ENCODE data around the gene CDH4. TPM values are rescaled to one million over a fixed set of nuclear protein-coding genes. Genes with fewer than 3 reads are reported as not detected.

The CDH4 gene
- total and polyA plus RNA-seq, 2 of the 8 experiments (the other 6 are each of a cell fraction or from before 2014, with no cell fraction given), result 4.3 to 7.9 TPM

- Histone ChIP-seq H3K36me3 (ENCODE audit: control insufficient read depth in 2 of 4, insufficient read depth in 4 of 4, low read length in 3 of 4) (no peaks in the 10 kb centered on the region), H3K4me1 (replicated peaks in 1 of 4; ENCODE audit: control insufficient read depth in 3 of 4, insufficient read depth in 4 of 4, low read length in 3 of 4) (peaks cover 0 to 7% (median 0%) of the 10 kb centered on the region in 4 experiments; a peak in 3 of 7 replicates), H4K5ac (ENCODE audit: insufficient read length, low read depth, low read length) (no peak overlapping the region), H3K14ac (ENCODE audit: insufficient read length) (no peak overlapping the region), H3K27me3 (replicated peaks in 1 of 4; ENCODE audit: control insufficient read depth in 3 of 4, extremely low read depth in 1 of 4, insufficient read depth in 3 of 4, low read length in 3 of 4) (no peaks in the 10 kb centered on the region), H4K91ac (replicated peaks; ENCODE audit: insufficient read length, low read length) (no peak overlapping the region), H2BK15ac (ENCODE audit: low read length) (no peak overlapping the region), H3K27ac (ENCODE audit: low read depth, low read length) (no peak overlapping the region), H3K23ac (ENCODE audit: insufficient read length) (no peak overlapping the region), H3K23me2 (ENCODE audit: low read depth, low read length) (no peaks in the 10 kb centered on the region), H3K4me3 (ENCODE audit: extremely low read depth in 1 of 4, insufficient read depth in 2 of 4, low read depth in 3 of 4, low read length in 4 of 4) (no peak overlapping the region), H2BK20ac (ENCODE audit: low read length) (no peak overlapping the region), H4K8ac (ENCODE audit: extremely low read depth, insufficient read depth, low read length) (no peak overlapping the region), H3K4ac (replicated peaks; ENCODE audit: insufficient read length, low read depth, low read length) (no peak overlapping the region), H3K9ac (replicated peaks in 1 of 4; ENCODE audit: extremely low read depth in 1 of 4, low read depth in 3 of 4, low read length in 3 of 4) (no peak overlapping the region), H2BK5ac (ENCODE audit: low read depth, low read length) (no peak overlapping the region), H3K79me1 (ENCODE audit: low read depth, low read length) (no peaks in the 10 kb centered on the region), H3K4me2 (ENCODE audit: insufficient read depth in 1 of 2, low read depth in 2 of 2, low read length in 2 of 2) (no peak overlapping the region), H3K18ac (ENCODE audit: extremely low read depth, low read length) (no peak overlapping the region), H2AK5ac (ENCODE audit: low read depth, low read length) (no peak overlapping the region), H2BK120ac (replicated peaks; ENCODE audit: low read depth, low read length) (no peak overlapping the region), H3K9me3 (ENCODE audit: insufficient read depth in 2 of 2, low read depth in 1 of 2, low read length in 1 of 2) (peaks cover 14 to 21% of the 10 kb centered on the region in 2 experiments), H4K20me1 (replicated peaks in 1 of 2; ENCODE audit: control insufficient read depth in 1 of 2, insufficient read depth in 2 of 2, low read length in 2 of 2) (no peaks in the 10 kb centered on the region), H2BK12ac (ENCODE audit: low read depth, low read length) (no peak overlapping the region), H3K56ac (replicated peaks; ENCODE audit: insufficient read length, low read depth, low read length) (no peak overlapping the region), H3K79me2 (ENCODE audit: control insufficient read depth in 1 of 2, insufficient read depth in 2 of 2, low read length in 2 of 2) (no peaks in the 10 kb centered on the region), H2AFZ (ENCODE audit: low read length) (no peak overlapping the region)
- no peak for FAIRE-seq
- CTCF ChIA-PET (ENCODE audit: partially characterized antibody), result interaction anchor here (1.0 to 2.6 kb wide), 9 partner anchors 9 to 272 kb away, joined by 3 to 10 read pairs (median 3); no protein-coding TSS in a partner anchor
- no peak for DNase-seq (ENCODE audit: low read depth in 1 of 2, low spot score in 2 of 2)
- POLR2A ChIA-PET (ENCODE audit: partially characterized antibody), result no interaction called here
- 86% methylated on average over 12 of the region's 21 CpGs; no CpG with 5 or more reads in 1 of the 2 experiments for WGBS, 2 experiments (ENCODE audit: extremely low coverage in 1 of 2, insufficient coverage in 1 of 2, insufficient read length in 1 of 2, insufficient replicate concordance in 2 of 2, low coverage in 1 of 2, low lambda C conversion rate in 2 of 2, missing lambda C conversion rate in 1 of 2)
- TF ChIP-seq SRF (IDR thresholded peaks at IDR 0.05; ENCODE audit: low read depth, low read length) (no peak), HDAC6 (IDR thresholded peaks at IDR 0.05; ENCODE audit: low read depth, low read length) (no peak), TAF1 (IDR thresholded peaks at IDR 0.05; ENCODE audit: low read depth, low read length) (no peak), CHD1 (IDR thresholded peaks at IDR 0.05; ENCODE audit: low read depth, low read length) (no peak), NRF1 (IDR thresholded peaks at IDR 0.05; ENCODE audit: low read depth, low read length) (no peak), RNF2 (IDR thresholded peaks at IDR 0.05; ENCODE audit: borderline replicate concordance, low read depth, low read length, missing control alignments, poor library complexity, severe bottlenecking) (no peak), FOSL1 (IDR thresholded peaks at IDR 0.05; ENCODE audit: insufficient read depth, low read depth, low read length) (no peak), EZH2 (IDR thresholded peaks at IDR 0.05; ENCODE audit: low read depth, low read length, severe bottlenecking) (no peak), HDAC2 (IDR thresholded peaks at IDR 0.05; ENCODE audit: borderline replicate concordance in 1 of 2, low read depth in 2 of 2, low read length in 2 of 2) (no peak), TAF7 (optimal IDR thresholded peaks at IDR 0.05; ENCODE audit: borderline replicate concordance, low read depth, low read length) (no peak), SIN3A (conservative IDR thresholded peaks at IDR 0.05 in 1 of 2, IDR thresholded peaks at IDR 0.05 in 1 of 2; ENCODE audit: low read depth in 1 of 2, low read length in 2 of 2) (no peak), RXRA (IDR thresholded peaks at IDR 0.05; ENCODE audit: insufficient read depth, low read depth, low read length) (no peak)
- TF ChIP-seq, protein P1, sequence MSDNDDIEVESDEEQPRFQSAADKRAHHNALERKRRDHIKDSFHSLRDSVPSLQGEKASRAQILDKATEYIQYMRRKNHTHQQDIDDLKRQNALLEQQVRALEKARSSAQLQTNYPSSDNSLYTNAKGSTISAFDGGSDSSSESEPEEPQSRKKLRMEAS (IDR thresholded peaks at IDR 0.05), result no peak
These were observed 346.5 kb downstream of the CDH4 start for GRCh38 chr20:61598586-61598985.

Measured in H1 (cell line).